Measurements from ENCODE around the gene SERBP1. TPM values are rescaled to one million over a fixed set of nuclear protein-coding genes. Genes with fewer than 3 reads are reported as not detected.
"Not testable (repeated sequence)": the region's sequence is repeated elsewhere in the genome, so short reads cannot be mapped to it uniquely, and the experiment has no call there.

The SERBP1 gene
- total RNA-seq, 1 experiment from 2014 or later, result 230 TPM

DNA sequence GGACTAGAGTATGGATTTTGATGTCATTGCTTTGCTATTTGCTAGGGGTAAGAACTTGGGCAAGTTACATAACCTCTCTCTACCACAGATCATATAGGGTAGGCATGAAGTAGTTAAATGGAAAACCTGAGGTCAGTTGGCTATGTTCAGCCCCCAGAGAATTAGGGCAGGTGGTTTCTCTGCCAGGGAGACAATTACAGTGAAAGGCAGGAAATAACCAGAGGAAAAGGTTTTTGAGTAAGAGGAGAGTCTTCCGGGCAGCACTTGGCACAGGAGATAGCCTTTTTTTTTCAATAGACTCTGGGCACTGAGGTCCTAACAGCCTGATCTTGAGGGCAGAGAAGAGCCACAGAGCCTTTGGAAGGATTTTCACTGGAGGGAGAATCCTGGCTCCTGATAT lies 16.7 kb upstream of the SERBP1 start:
- no peaks in the 10 kb centered on the region for H3K4me1 ChIP-seq (ENCODE audit: control insufficient read depth, insufficient read depth, low read length)
- H3K36me3 ChIP-seq (ENCODE audit: control insufficient read depth, insufficient read depth, low read length), result no peaks in the 10 kb centered on the region
- ChIA-PET POLR2A (no interaction called here), CTCF (no interaction called here)
- BruUV-seq (replicated peaks), result no TSS peak
- no peaks in the 10 kb centered on the region for H3K27me3 ChIP-seq (ENCODE audit: control insufficient read depth, insufficient read depth, low read length)
- no peak for ATAC-seq
- no peaks in the 10 kb centered on the region for H3K9me3 ChIP-seq (ENCODE audit: control insufficient read depth, insufficient read depth, low read depth, low read length)
- in situ Hi-C loops (cut with HindIII; ENCODE audit: low pct_unique_long_range_greater_than_20kb, low sequenced_read_pairs), result no loop called here
- TF ChIP-seq SIN3A (IDR thresholded peaks at IDR 0.05; ENCODE audit: borderline replicate concordance, insufficient read depth, low read depth, low read length), result no peak
- TF ChIP-seq, protein P1, sequence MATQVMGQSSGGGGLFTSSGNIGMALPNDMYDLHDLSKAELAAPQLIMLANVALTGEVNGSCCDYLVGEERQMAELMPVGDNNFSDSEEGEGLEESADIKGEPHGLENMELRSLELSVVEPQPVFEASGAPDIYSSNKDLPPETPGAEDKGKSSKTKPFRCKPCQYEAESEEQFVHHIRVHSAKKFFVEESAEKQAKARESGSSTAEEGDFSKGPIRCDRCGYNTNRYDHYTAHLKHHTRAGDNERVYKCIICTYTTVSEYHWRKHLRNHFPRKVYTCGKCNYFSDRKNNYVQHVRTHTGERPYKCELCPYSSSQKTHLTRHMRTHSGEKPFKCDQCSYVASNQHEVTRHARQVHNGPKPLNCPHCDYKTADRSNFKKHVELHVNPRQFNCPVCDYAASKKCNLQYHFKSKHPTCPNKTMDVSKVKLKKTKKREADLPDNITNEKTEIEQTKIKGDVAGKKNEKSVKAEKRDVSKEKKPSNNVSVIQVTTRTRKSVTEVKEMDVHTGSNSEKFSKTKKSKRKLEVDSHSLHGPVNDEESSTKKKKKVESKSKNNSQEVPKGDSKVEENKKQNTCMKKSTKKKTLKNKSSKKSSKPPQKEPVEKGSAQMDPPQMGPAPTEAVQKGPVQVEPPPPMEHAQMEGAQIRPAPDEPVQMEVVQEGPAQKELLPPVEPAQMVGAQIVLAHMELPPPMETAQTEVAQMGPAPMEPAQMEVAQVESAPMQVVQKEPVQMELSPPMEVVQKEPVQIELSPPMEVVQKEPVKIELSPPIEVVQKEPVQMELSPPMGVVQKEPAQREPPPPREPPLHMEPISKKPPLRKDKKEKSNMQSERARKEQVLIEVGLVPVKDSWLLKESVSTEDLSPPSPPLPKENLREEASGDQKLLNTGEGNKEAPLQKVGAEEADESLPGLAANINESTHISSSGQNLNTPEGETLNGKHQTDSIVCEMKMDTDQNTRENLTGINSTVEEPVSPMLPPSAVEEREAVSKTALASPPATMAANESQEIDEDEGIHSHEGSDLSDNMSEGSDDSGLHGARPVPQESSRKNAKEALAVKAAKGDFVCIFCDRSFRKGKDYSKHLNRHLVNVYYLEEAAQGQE (IDR thresholded peaks at IDR 0.05; ENCODE audit: insufficient read depth in 1 of 2, low read depth in 2 of 2, low read length in 1 of 2), result no peak
- no peak for TF ChIP-seq POLR2AphosphoS5 (IDR thresholded peaks at IDR 0.05; ENCODE audit: low read depth, low read length)
- no peak for TF ChIP-seq CTCF (IDR thresholded peaks at IDR 0.05)
- intact Hi-C loops (cut with micrococcal nuclease; ENCODE audit: unreplicated experiment), result no loop called here
- H3K4me3 ChIP-seq (ENCODE audit: low read depth in 2 of 2, low read length in 2 of 2), result no peak overlapping the region
- no peak for DNase-seq (ENCODE audit: low read depth, low spot score)
- no peak overlapping the region for H3K27ac ChIP-seq (ENCODE audit: low read length)

DNA sequence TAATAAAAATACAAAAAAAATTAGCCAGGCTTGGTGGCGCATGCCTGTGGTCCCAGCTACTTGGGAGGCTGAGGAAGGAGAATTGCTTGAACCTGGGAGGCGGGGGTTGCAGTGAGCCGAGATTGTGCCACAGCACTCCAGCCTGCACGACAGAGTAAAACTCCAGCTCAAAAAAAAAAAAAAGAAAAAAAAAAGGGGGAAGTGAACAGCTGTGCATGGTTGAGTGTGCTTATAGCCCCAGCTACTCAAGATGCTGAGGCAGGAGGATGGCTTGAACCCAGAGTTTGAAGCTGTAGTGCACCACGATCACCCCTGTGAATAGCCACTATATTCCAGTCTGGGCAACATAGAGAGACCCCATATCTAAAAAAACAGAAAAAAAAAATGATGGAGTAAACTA lies 15.8 kb upstream of the SERBP1 start:
- H3K27me3 ChIP-seq (ENCODE audit: control insufficient read depth, insufficient read depth, low read length); POLR2A ChIA-PET; in situ Hi-C loops (cut with HindIII; ENCODE audit: low pct_unique_long_range_greater_than_20kb, low sequenced_read_pairs); BruUV-seq (replicated peaks); H3K4me3 ChIP-seq (ENCODE audit: low read depth in 2 of 2, low read length in 2 of 2); ATAC-seq; H3K27ac ChIP-seq (ENCODE audit: low read length); CTCF ChIA-PET; H3K36me3 ChIP-seq (ENCODE audit: control insufficient read depth, insufficient read depth, low read length); H3K4me1 ChIP-seq (ENCODE audit: control insufficient read depth, insufficient read depth, low read length); H3K9me3 ChIP-seq (ENCODE audit: control insufficient read depth, insufficient read depth, low read depth, low read length); DNase-seq (ENCODE audit: low read depth, low spot score); intact Hi-C loops (cut with micrococcal nuclease; ENCODE audit: unreplicated experiment): not testable (repeated sequence)

DNA sequence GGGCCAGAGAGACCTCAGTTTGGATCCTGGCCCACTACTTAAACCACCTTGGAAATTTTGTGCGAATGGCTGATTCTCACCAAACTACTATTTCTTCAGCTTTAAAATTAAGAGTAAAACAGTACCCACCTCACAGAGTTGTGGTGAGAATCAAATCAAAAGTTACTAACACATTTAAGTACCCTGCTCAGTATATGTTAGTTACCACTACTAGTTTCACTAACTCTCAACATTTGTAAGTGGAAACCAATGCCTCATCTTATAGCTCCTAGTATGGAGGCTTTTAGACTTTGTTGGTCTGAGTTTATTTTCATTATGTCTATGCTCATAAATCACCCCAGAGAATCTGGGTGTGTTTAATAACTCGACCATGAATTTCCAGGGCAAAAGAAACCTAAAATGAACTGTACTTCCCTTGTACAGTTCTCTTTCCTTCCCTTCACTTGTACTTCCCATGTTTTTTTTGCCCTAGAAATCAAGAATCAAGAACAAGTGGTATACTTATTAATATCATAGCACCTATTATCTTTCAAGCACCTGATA lies 11.6 kb upstream of the SERBP1 start:
- no peak for ATAC-seq
- no TSS peak for BruUV-seq (replicated peaks)
- POLR2A ChIA-PET, result no interaction called here

More for the DNA sequence above, 11.6 kb upstream of the SERBP1 start:
- in situ Hi-C loops (cut with HindIII; ENCODE audit: low pct_unique_long_range_greater_than_20kb, low sequenced_read_pairs), result no loop called here
- no peak for TF ChIP-seq POLR2AphosphoS5 (IDR thresholded peaks at IDR 0.05; ENCODE audit: low read depth, low read length)
- no peak for TF ChIP-seq CTCF (IDR thresholded peaks at IDR 0.05)
- TF ChIP-seq SIN3A (IDR thresholded peaks at IDR 0.05; ENCODE audit: borderline replicate concordance, insufficient read depth, low read depth, low read length), result no peak
- no peak for TF ChIP-seq TCF7L2 (IDR thresholded peaks at IDR 0.05; ENCODE audit: low read depth, low read length)
- Histone ChIP-seq H3K4me3 (ENCODE audit: low read depth in 2 of 2, low read length in 2 of 2) (no peak overlapping the region), H3K4me1 (ENCODE audit: control insufficient read depth, insufficient read depth, low read length) (no peaks in the 10 kb centered on the region), H3K27ac (ENCODE audit: low read length) (no peak overlapping the region), H3K36me3 (ENCODE audit: control insufficient read depth, insufficient read depth, low read length) (no peaks in the 10 kb centered on the region), H3K27me3 (ENCODE audit: control insufficient read depth, insufficient read depth, low read length) (no peaks in the 10 kb centered on the region), H3K9me3 (ENCODE audit: control insufficient read depth, insufficient read depth, low read depth, low read length) (no peaks in the 10 kb centered on the region)
- intact Hi-C loops (cut with micrococcal nuclease; ENCODE audit: unreplicated experiment), result no loop called here
- DNase-seq (ENCODE audit: low read depth, low spot score), result no peak
- CTCF ChIA-PET, result no interaction called here

All from Panc1 (cell line).